Liver (tissue), 9 donors: Measurements from ENCODE around the gene FRMD4A. TPM values are rescaled to one million over a fixed set of nuclear protein-coding genes. Genes with fewer than 3 reads are reported as not detected.

Experiments
- DNase-seq: peaks from one replicate; pipeline ENCODE4 v3.0.0-alpha.2; 2017; ENCODE audit warnings: low spot score
- H3K27ac ChIP-seq, 2 donors: one replicate each; pipeline ENCODE4 v1.7.0; 2013; ENCODE audit warnings: inconsistent platforms in 2 of 2, low read length in 2 of 2, control low read depth in 1 of 2, low read depth in 1 of 2, mild to moderate bottlenecking in 1 of 2
- H3K27me3 ChIP-seq, 4 donors: one replicate each; pipeline versions ENCODE4 v1.6.1 to v1.7.0; 2013; ENCODE audit warnings: low read length in 3 of 4, inconsistent platforms in 1 of 4, mild to moderate bottlenecking in 1 of 4, moderate library complexity in 1 of 4; ENCODE audit not compliant: control insufficient read depth in 4 of 4, insufficient read depth in 4 of 4
- H3K36me3 ChIP-seq, 4 donors: one replicate each; pipeline versions ENCODE4 v1.6.1 to v1.7.0; 2013; ENCODE audit warnings: low read length in 3 of 4, mild to moderate bottlenecking in 3 of 4, low read depth in 1 of 4, moderate library complexity in 1 of 4; ENCODE audit not compliant: control insufficient read depth in 4 of 4, insufficient read depth in 3 of 4
- H3K4me1 ChIP-seq, 4 donors: one replicate each; pipeline versions ENCODE4 v1.6.1 to v1.7.0; 2013; ENCODE audit warnings: low read length in 3 of 4, mild to moderate bottlenecking in 3 of 4, moderate library complexity in 1 of 4; ENCODE audit not compliant: control insufficient read depth in 4 of 4, insufficient read depth in 4 of 4
- H3K4me3 ChIP-seq, 3 donors: one replicate each; pipeline versions ENCODE4 v1.6.1 to v1.7.0; 2013; ENCODE audit warnings: low read length in 3 of 3, control low read depth in 1 of 3, low read depth in 1 of 3, mild to moderate bottlenecking in 1 of 3
- H3K9ac ChIP-seq, 2 donors: one replicate each; pipeline ENCODE4 v1.7.0; 2013; ENCODE audit warnings: low read length in 2 of 2, mild to moderate bottlenecking in 2 of 2, moderate library complexity in 2 of 2, control low read depth in 1 of 2, low read depth in 1 of 2
- H3K9me3 ChIP-seq, 4 donors: one replicate each; pipeline versions ENCODE4 v1.6.1 to v1.7.0; 2013; ENCODE audit warnings: low read length in 3 of 4; ENCODE audit not compliant: control insufficient read depth in 4 of 4
- ATF3 ChIP-seq: IDR thresholded peaks from 2 replicates; pipeline ENCODE4 v1.6.1; 2016; ENCODE audit warnings: antibody characterized with exemption
- EGR1 ChIP-seq, 2 donors: IDR thresholded peaks; 2 replicates each; pipeline ENCODE4 v1.6.1; 2016 to 2018; ENCODE audit warnings: antibody characterized with exemption in 2 of 2, low read depth in 2 of 2
- FOXA1 ChIP-seq: IDR thresholded peaks from 2 replicates; pipeline ENCODE4 v1.6.1; 2016; ENCODE audit warnings: antibody characterized with exemption
- FOXA2 ChIP-seq: IDR thresholded peaks from 2 replicates; pipeline ENCODE4 v1.6.1; 2016; ENCODE audit warnings: antibody characterized with exemption
- GABPA ChIP-seq, 2 donors: IDR thresholded peaks in 1 of 2; conservative IDR thresholded peaks in 1 of 2; 2 replicates each; pipeline ENCODE4 v1.6.1; 2016; ENCODE audit warnings: antibody characterized with exemption in 2 of 2, mild to moderate bottlenecking in 1 of 2, moderate library complexity in 1 of 2
- HNF4A ChIP-seq, 2 donors: conservative IDR thresholded peaks; 2 replicates each; pipeline ENCODE4 v1.6.1; 2016; ENCODE audit warnings: antibody characterized with exemption in 2 of 2, mild to moderate bottlenecking in 2 of 2
- HNF4G ChIP-seq: IDR thresholded peaks from 2 replicates; pipeline ENCODE4 v1.6.1; 2016; ENCODE audit warnings: antibody characterized with exemption
- JUND ChIP-seq, 2 donors: IDR thresholded peaks; 2 replicates each; pipeline ENCODE4 v1.6.1; 2016; ENCODE audit warnings: antibody characterized with exemption in 2 of 2
- NR2F2 ChIP-seq: IDR thresholded peaks from 2 replicates; pipeline ENCODE4 v1.6.1; 2016; ENCODE audit warnings: antibody characterized with exemption
- RAD21 ChIP-seq, 2 donors: IDR thresholded peaks; 2 replicates each; pipeline ENCODE4 v1.6.1; 2016; ENCODE audit warnings: antibody characterized with exemption in 2 of 2, mild to moderate bottlenecking in 2 of 2
- RXRA ChIP-seq, 2 donors: IDR thresholded peaks; 2 replicates each; pipeline ENCODE4 v1.6.1; 2017 to 2018; ENCODE audit warnings: antibody characterized with exemption in 2 of 2, mild to moderate bottlenecking in 1 of 2
- SP1 ChIP-seq: IDR thresholded peaks from 2 replicates; pipeline ENCODE4 v1.6.1; 2018; ENCODE audit warnings: antibody characterized with exemption, mild to moderate bottlenecking
- TAF1 ChIP-seq: conservative IDR thresholded peaks from 2 replicates; pipeline ENCODE4 v1.6.1; 2016; ENCODE audit warnings: antibody characterized with exemption, mild to moderate bottlenecking
- YY1 ChIP-seq: IDR thresholded peaks from 2 replicates; pipeline ENCODE4 v1.6.1; 2016; ENCODE audit warnings: antibody characterized with exemption, mild to moderate bottlenecking
- ZBTB33 ChIP-seq: IDR thresholded peaks from 2 replicates; pipeline ENCODE4 v1.6.1; 2016; ENCODE audit warnings: antibody characterized with exemption
- WGBS: extraction: QIAGEN DNeasy Blood & Tissue Kit; methylation state at CpG from one replicate; pipeline ENCODE4 v1.1.7; 2013; 5-methylcytosine and 5-hydroxymethylcytosine counted together
- polyA plus RNA-seq, 2 donors: library from polyadenylated mRNA; stranded (reverse) in 1 of 2; unstranded in 1 of 2; fragments of 200-250 nt in 1 of 2; fragments of >200 nt in 1 of 2; fragmentation: Nextera tagmentation in 1 of 2; extraction: Ambion mirVana in 1 of 2; gene quantifications; one replicate each; pipeline versions ENCODE4 v1.2.1 to v1.2.3, GENCODE V29; 2013 to 2015
- total RNA-seq, 2 donors: library from RNA; depleted of rRNA; stranded (reverse); fragments of >200 nt; gene quantifications; one replicate each; pipeline ENCODE4 v1.2.3, GENCODE V29; 2014
- TF ChIP-seq, protein P1 (sequence below): IDR thresholded peaks from 2 replicates; pipeline ENCODE4 v1.6.1; 2016; ENCODE audit warnings: antibody characterized with exemption, mild to moderate bottlenecking
- TF ChIP-seq, protein P2 (sequence below): IDR thresholded peaks from 2 replicates; pipeline ENCODE4 v1.6.1; 2016; ENCODE audit warnings: antibody characterized with exemption
- donor health status: healthy.
- donor health status: healthy.
- donor health status: healthy.
- donor health status: healthy.
- donor health status: healthy.

The FRMD4A gene
- total and polyA plus RNA-seq, 4 donors: 8.2 to 34.3 (median 13.1) TPM

DNA sequence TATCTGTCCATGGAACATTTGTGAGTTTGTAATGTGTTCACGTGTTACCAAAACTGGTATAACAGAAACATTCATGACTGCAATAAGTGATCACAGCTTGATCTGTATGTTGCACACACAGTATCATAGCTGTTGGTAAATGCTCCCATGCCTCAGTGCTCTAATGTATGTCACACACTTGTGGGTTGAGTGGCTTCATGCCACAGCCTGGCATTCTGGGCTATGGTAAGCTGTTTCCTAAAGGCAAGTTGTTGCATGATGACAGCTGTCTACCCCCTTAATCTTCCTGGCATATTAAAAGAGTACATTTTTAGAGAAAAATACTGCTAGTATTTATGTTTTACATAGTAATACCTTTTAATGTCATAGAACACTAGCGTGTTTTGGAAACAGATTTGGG is 708.8 kb downstream of the FRMD4A start:
- DNase-seq: no peak
- Histone ChIP-seq H3K9ac (no peak overlapping the region), H3K27ac (no peak overlapping the region), H3K9me3 (no peaks in the 10 kb centered on the region), H3K27me3 (no peaks in the 10 kb centered on the region), H3K4me3 (no peak overlapping the region), H3K4me1 (no peaks in the 10 kb centered on the region), H3K36me3 (peaks cover 0 to 24% (median 17%) of the 10 kb centered on the region in 4 donors)
- TF ChIP-seq YY1 (no peak), HNF4G (no peak), RAD21 (IDR thresholded peaks at IDR 0.05) (no peak), HNF4A (conservative IDR thresholded peaks at IDR 0.05) (no peak), SP1 (no peak), ZBTB33 (no peak), NR2F2 (no peak), TAF1 (no peak), FOXA1 (no peak), JUND (IDR thresholded peaks at IDR 0.05) (no peak), FOXA2 (no peak), ATF3 (no peak)
- TF ChIP-seq, protein P1, sequence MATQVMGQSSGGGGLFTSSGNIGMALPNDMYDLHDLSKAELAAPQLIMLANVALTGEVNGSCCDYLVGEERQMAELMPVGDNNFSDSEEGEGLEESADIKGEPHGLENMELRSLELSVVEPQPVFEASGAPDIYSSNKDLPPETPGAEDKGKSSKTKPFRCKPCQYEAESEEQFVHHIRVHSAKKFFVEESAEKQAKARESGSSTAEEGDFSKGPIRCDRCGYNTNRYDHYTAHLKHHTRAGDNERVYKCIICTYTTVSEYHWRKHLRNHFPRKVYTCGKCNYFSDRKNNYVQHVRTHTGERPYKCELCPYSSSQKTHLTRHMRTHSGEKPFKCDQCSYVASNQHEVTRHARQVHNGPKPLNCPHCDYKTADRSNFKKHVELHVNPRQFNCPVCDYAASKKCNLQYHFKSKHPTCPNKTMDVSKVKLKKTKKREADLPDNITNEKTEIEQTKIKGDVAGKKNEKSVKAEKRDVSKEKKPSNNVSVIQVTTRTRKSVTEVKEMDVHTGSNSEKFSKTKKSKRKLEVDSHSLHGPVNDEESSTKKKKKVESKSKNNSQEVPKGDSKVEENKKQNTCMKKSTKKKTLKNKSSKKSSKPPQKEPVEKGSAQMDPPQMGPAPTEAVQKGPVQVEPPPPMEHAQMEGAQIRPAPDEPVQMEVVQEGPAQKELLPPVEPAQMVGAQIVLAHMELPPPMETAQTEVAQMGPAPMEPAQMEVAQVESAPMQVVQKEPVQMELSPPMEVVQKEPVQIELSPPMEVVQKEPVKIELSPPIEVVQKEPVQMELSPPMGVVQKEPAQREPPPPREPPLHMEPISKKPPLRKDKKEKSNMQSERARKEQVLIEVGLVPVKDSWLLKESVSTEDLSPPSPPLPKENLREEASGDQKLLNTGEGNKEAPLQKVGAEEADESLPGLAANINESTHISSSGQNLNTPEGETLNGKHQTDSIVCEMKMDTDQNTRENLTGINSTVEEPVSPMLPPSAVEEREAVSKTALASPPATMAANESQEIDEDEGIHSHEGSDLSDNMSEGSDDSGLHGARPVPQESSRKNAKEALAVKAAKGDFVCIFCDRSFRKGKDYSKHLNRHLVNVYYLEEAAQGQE: no peak
- TF ChIP-seq, protein P2, sequence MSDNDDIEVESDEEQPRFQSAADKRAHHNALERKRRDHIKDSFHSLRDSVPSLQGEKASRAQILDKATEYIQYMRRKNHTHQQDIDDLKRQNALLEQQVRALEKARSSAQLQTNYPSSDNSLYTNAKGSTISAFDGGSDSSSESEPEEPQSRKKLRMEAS: no peak
- WGBS: 99% methylated on average over 2 of the region's 2 CpGs

DNA sequence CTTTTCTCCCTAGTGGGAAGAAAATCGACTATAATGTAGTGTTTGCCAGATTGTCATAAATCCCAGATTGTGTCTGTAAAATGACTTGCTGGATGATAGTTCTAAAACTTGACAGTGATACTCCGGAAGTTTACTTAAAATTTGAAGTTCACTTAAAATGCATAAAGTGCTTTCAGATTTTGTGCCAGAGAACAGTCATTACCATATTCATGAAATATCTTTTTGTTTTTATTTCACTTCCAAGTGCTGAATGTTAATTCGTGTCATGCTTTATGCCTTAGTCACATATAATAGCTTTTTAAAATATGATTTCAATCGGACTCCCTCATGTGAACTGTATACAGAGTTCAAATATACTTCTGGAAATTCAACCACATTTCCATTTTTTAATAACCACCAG is 713.6 kb downstream of the FRMD4A start:
- no peak overlapping the region for H3K27ac ChIP-seq
- no peak for DNase-seq
- no peaks in the 10 kb centered on the region for H3K4me1 ChIP-seq
- no peaks in the 10 kb centered on the region for H3K27me3 ChIP-seq
- peaks cover 8 to 36% (median 31%) of the 10 kb centered on the region in 4 donors for H3K36me3 ChIP-seq
- no peak overlapping the region for H3K4me3 ChIP-seq
- no peak overlapping the region for H3K9ac ChIP-seq
- no peaks in the 10 kb centered on the region for H3K9me3 ChIP-seq
- TF ChIP-seq ZBTB33 (no peak), RXRA (IDR thresholded peaks at IDR 0.05) (no peak), JUND (IDR thresholded peaks at IDR 0.05) (no peak), FOXA1 (no peak), HNF4G (no peak), EGR1 (IDR thresholded peaks at IDR 0.05; ENCODE audit: low read depth in 2 of 2) (no peak), GABPA (IDR thresholded peaks at IDR 0.05 in 1 of 2, conservative IDR thresholded peaks at IDR 0.05 in 1 of 2) (no peak), ATF3 (no peak), HNF4A (conservative IDR thresholded peaks at IDR 0.05) (no peak), SP1 (no peak)
- TF ChIP-seq, protein P1: no peak
- TF ChIP-seq, protein P2: no peak
- 90% methylated on average over 4 of the region's 4 CpGs for WGBS
